K562 (cell line): ENCODE data around the gene XIRP2. TPM values are rescaled to one million over a fixed set of nuclear protein-coding genes. Genes with fewer than 3 reads are reported as not detected.
"Not testable (repeated sequence)": the region's sequence is repeated elsewhere in the genome, so short reads cannot be mapped to it uniquely, and the experiment has no call there.

Source experiments
- ATAC-seq: fragments of 200-7000 bp; cut with Tn5 transposase; 3 replicates; pipeline ENCODE4 v1.9.1; 2020; ENCODE audit warnings: moderate library complexity
- BruUV-seq: library from RNA; stranded (reverse); fragments of 400-500 nt; replicated peaks from 2 replicates; lab custom pipeline; 2021; lab: Mats Ljungman, UMichigan
- CTCF ChIA-PET: fragments of 300-600 bp; formaldehyde crosslinking; extraction: SDS; loops from one replicate; lab custom pipeline; 2021; ENCODE audit warnings: low intra/inter-chr PET ratio; lab: Yijun Ruan, JAX
- POLR2A ChIA-PET: fragments of 300-600, 350-650 bp; sonication (Branson Sonifier 250); formaldehyde crosslinking; extraction: SDS; loops from one replicate; lab custom pipeline; 2021; ENCODE audit warnings: antibody characterized with exemption, inconsistent platforms; lab: Yijun Ruan, JAX
- DNase-seq, 4 experiments: peaks; one replicate each; pipeline versions ENCODE4 v3.0.0 to v3.0.0-alpha.2; 2011 to 2018; ENCODE audit warnings: low spot score in 3 of 4, mixed read lengths in 3 of 4; ENCODE audit errors: extremely low read depth in 1 of 4
- FAIRE-seq: peaks from 2 replicates; lab custom pipeline; 2011; peaks lifted over from hg19 to GRCh38; lab: Jason Lieb, UNC
- H2AFZ ChIP-seq: 2 replicates; pipeline ENCODE4 v1.6.0; 2011; ENCODE audit warnings: low read depth, low read length, control low read depth, inconsistent platforms
- H3K27ac ChIP-seq: fragments of 200-600 bp; 3 replicates; pipeline ENCODE4 v1.8.0; 2011; ENCODE audit warnings: low read depth, mild to moderate bottlenecking, control low read depth, inconsistent platforms, low read length, moderate library complexity, mixed read lengths; ENCODE audit errors: extremely low read depth
- H3K27me3 ChIP-seq, 2 experiments: fragments of 300-600 bp in 1 of 2; 2 replicates in 1 of 2; 3 replicates in 1 of 2; pipeline versions ENCODE4 v1.6.0 to v1.8.0; 2011; ENCODE audit warnings: inconsistent platforms in 2 of 2, low read length in 2 of 2, mild to moderate bottlenecking in 1 of 2, mixed read lengths in 1 of 2, moderate library complexity in 1 of 2; ENCODE audit not compliant: control insufficient read depth in 2 of 2, insufficient read depth in 2 of 2
- H3K36me3 ChIP-seq: fragments of 300-600 bp; 3 replicates; pipeline ENCODE4 v1.8.0; 2011; ENCODE audit warnings: mild to moderate bottlenecking, low read length, inconsistent platforms; ENCODE audit not compliant: control insufficient read depth, insufficient read depth
- H3K4me1 ChIP-seq, 2 experiments: fragments of 200-600 bp in 1 of 2; replicated peaks in 1 of 2; 2 replicates in 1 of 2; 3 replicates in 1 of 2; pipeline versions ENCODE4 v1.5.1 to v1.8.0; 2011; ENCODE audit warnings: inconsistent platforms in 2 of 2, low read length in 2 of 2, mild to moderate bottlenecking in 1 of 2, mixed read lengths in 1 of 2, moderate library complexity in 1 of 2; ENCODE audit not compliant: control insufficient read depth in 2 of 2, insufficient read depth in 2 of 2
- H3K4me2 ChIP-seq: 2 replicates; pipeline ENCODE4 v1.6.1; 2011; ENCODE audit warnings: low read length, control low read depth, inconsistent platforms, mixed read lengths; ENCODE audit not compliant: insufficient read depth
- H3K4me3 ChIP-seq: fragments of 200-600 bp; sonication (generic), shearing (Covaris generic); 2 replicates; pipeline ENCODE4 v1.5.1; 2016; ENCODE audit warnings: control low read depth, inconsistent platforms
- H3K79me2 ChIP-seq: fragments of 200-600 bp; 3 replicates; pipeline ENCODE4 v1.8.0; 2011; ENCODE audit warnings: low read length, inconsistent platforms; ENCODE audit not compliant: control insufficient read depth, insufficient read depth
- H3K9ac ChIP-seq, 2 experiments: 2 replicates each; pipeline versions ENCODE4 v1.6.0 to v1.6.1; 2011; ENCODE audit warnings: low read depth in 2 of 2, low read length in 2 of 2, control low read depth in 1 of 2, inconsistent platforms in 1 of 2, mild to moderate bottlenecking in 1 of 2, mixed read lengths in 1 of 2; ENCODE audit not compliant: insufficient read depth in 1 of 2
- H3K9me1 ChIP-seq: one replicate; pipeline ENCODE4 v1.6.0; 2011; ENCODE audit warnings: inconsistent platforms, mild to moderate bottlenecking, low read length, moderate library complexity; ENCODE audit not compliant: control insufficient read depth, insufficient read depth
- H3K9me3 ChIP-seq: replicated peaks from 2 replicates; pipeline ENCODE4 v1.5.1; 2011; ENCODE audit warnings: low read depth, low read length, inconsistent platforms; ENCODE audit not compliant: control insufficient read depth, insufficient read depth
- H4K20me1 ChIP-seq: replicated peaks from 2 replicates; pipeline ENCODE4 v1.6.1; 2011; ENCODE audit warnings: low read length, inconsistent platforms, mixed read lengths; ENCODE audit not compliant: control insufficient read depth, insufficient read depth
- ADNP ChIP-seq: fragments of 200-800 bp; sonication (Bioruptor generic); IDR thresholded peaks from 2 replicates; pipeline ENCODE4 v1.6.1; 2016; ENCODE audit warnings: missing genetic modification characterization, missing compliant biosample characterization
- MYBL2 ChIP-seq, 2 experiments: fragments of 450-650 bp in 1 of 2; sonication (generic) in 1 of 2; formaldehyde crosslinking in 1 of 2; IDR thresholded peaks; 2 replicates each; pipeline versions ENCODE4 v1.6.1 to v1.8.1; 2017 to 2022; ENCODE audit warnings: borderline replicate concordance in 1 of 2, inconsistent platforms in 1 of 2, low read depth in 1 of 2, mild to moderate bottlenecking in 1 of 2, missing genetic modification reagents in 1 of 2, moderate library complexity in 1 of 2
- ZBTB17 ChIP-seq: fragments of 450-650 bp; formaldehyde crosslinking; IDR thresholded peaks from 2 replicates; pipeline ENCODE4 v1.4.0; 2020; ENCODE audit warnings: mild to moderate bottlenecking
- ZNF354B ChIP-seq: fragments of 250-450 bp; sonication (Bioruptor Pico); IDR thresholded peaks from 2 replicates; pipeline ENCODE4 v1.4.0; 2020
- WGBS: fragments of 100-300 bp; shearing (Covaris generic); methylation state at CpG from one replicate; pipeline ENCODE4 v1.1.6; 2016; ENCODE audit warnings: low coverage, mixed read lengths; ENCODE audit not compliant: insufficient coverage; ENCODE audit errors: missing lambda C conversion rate; 5-methylcytosine and 5-hydroxymethylcytosine counted together
- in situ Hi-C: fragments of 300-500 bp; cut with MboI; formaldehyde crosslinking; loops from 4 replicates; pipeline ENCODE4 v1.15.0; 2018; ENCODE audit warnings: inconsistent platforms, mixed read lengths
- intact Hi-C: fragments of 100-400 bp; cut with micrococcal nuclease; formaldehyde crosslinking; loops from 2 replicates; pipeline ENCODE4 v1.14.2; 2022
- polyA plus RNA-seq, 8 experiments: library from polyadenylated mRNA; depleted of rRNA in 4 of 8; stranded (reverse) in 5 of 8; unstranded in 3 of 8; fragments of >200 nt; fragmentation: Nextera tagmentation in 2 of 8; fragmentation: Illumina TruSeq in 1 of 8; extraction: Ambion mirVana in 2 of 8; extraction: Trizol in 1 of 8; gene quantifications; 2 replicates each; pipeline versions ENCODE4 v1.2.1 to v1.2.3, GENCODE V29; 2011 to 2014; ENCODE audit warnings: inconsistent platforms in 1 of 8, missing spikeins in 1 of 8
- total RNA-seq, 7 experiments: library from RNA; depleted of rRNA in 6 of 7; stranded (reverse); fragments of >200 nt in 6 of 7; fragmentation: Illumina TruSeq in 2 of 7; extraction: Trizol in 2 of 7; gene quantifications; 2 replicates each; pipeline versions ENCODE4 v1.2.1 to v1.2.3, GENCODE V29; 2011 to 2021; ENCODE audit warnings: low replicate concordance in 1 of 7

XIRP2 gene
- total and polyA plus RNA-seq, 9 of the 15 experiments (the other 6 are each of a cell fraction or from before 2014, with no cell fraction given): 0.04 to 0.10 (median 0.04) TPM; not detected in 2

DNA sequence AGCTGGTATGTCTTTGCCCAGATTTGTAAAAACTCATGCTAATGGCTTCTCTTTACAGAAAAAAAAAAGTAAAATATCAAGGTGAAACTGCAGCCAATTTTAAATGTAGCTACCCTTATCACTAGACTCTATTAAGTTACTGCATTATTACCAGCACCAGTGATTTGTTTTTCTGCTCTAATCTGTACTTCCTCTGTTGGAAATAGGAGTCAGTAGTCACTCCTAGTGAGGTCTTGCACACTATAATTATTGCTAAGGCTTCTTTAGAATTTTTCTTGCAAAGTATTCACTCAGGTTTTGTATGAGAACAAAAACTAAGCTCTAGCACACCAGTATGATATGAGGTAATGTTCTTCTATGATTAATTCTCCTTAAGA, 215.5 kb downstream of the XIRP2 start (continued):
- no peak for TF ChIP-seq ADNP (tag)

DNA sequence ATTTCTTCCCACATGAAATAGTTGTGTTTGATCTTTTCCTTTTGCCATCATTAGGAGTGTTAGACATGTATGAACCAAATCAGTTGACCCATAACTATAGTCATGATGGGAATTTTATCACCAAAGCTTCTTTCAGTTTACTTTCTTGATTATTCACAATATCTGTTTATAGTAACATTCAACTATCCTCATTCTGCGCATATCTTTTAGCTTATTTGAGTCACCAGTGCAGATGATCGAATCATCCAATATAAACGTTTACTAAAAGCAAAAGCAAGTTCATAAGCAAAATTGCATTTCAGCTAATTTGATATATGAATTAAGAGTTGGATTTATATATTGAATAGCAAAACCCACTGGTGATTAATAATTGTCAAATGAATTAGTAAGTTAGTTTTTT, 216.4 kb downstream of the XIRP2 start:
- ChIA-PET CTCF (no interaction called here), POLR2A (no interaction called here)
- FAIRE-seq: no peak
- Histone ChIP-seq H3K4me1 (no peaks in the 10 kb centered on the region), H3K4me2 (no peak overlapping the region), H3K4me3 (no peak overlapping the region), H3K27ac (no peak overlapping the region), H3K36me3 (no peaks in the 10 kb centered on the region), H3K27me3 (no peaks in the 10 kb centered on the region), H4K20me1 (no peaks in the 10 kb centered on the region), H3K79me2 (no peaks in the 10 kb centered on the region), H2AFZ (no peak overlapping the region), H3K9me3 (peaks cover 2% of the 10 kb centered on the region), H3K9ac (no peak overlapping the region), H3K9me1 (no peaks in the 10 kb centered on the region)
- intact Hi-C loops (no loop called here), in situ Hi-C loops (no loop called here)
- TF ChIP-seq ZNF354B: no peak
- TF ChIP-seq MYBL2 (IDR thresholded peaks at IDR 0.05; ENCODE audit: low read depth): no peak
- TF ChIP-seq MYBL2 (CRISPR knock-in tag; IDR thresholded peaks at IDR 0.05; ENCODE audit: borderline replicate concordance): no peak
- no peak for TF ChIP-seq ZBTB17
- DNase-seq: no peak
- BruUV-seq: no TSS peak
- ATAC-seq: no peak
- WGBS: 0% methylated on average over 3 of the region's 3 CpGs

DNA sequence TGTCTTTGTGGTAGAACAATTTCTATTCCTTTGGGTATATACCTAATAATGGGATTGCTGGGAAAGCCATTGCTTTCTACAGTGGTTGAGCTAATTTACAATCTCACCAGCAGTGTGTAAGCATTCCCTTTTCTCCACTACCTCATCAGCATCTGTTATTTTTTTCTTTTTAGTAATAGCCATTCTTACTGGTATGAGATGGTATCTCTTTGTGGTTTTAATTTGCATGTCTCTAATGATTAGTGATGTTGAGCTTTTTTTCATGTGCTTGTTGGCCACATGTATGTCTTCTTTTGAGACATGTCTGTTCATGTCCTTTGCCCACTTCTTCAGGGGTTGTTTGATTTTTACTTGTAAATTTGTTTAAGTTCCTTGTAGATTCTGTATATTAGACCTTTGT, 221.4 kb downstream of the XIRP2 start:
- H3K27ac ChIP-seq, H3K9me3 ChIP-seq, FAIRE-seq, H3K79me2 ChIP-seq, intact Hi-C loops, H3K9me1 ChIP-seq, ATAC-seq, H3K4me1 ChIP-seq, CTCF ChIA-PET, BruUV-seq, in situ Hi-C loops, H3K9ac ChIP-seq, H2AFZ ChIP-seq, H3K4me2 ChIP-seq, H4K20me1 ChIP-seq, H3K36me3 ChIP-seq, H3K27me3 ChIP-seq, DNase-seq, H3K4me3 ChIP-seq: not testable (repeated sequence)
- POLR2A ChIA-PET: interaction anchor here (0.6 kb wide), 1 partner anchor 678 kb away, joined by 3 read pairs; no protein-coding TSS in a partner anchor
